A673 (cell line): ENCODE measurements around the gene ANKRD11. TPM values are rescaled to one million over a fixed set of nuclear protein-coding genes. Genes with fewer than 3 reads are reported as not detected.

Experiments used
- BruUV-seq: library from RNA; stranded (reverse); fragments of 400-500 nt; replicated peaks from 2 replicates; lab custom pipeline; 2021; lab: Mats Ljungman, UMichigan
- CTCF ChIA-PET: fragments of 300-600 bp; sonication (Branson Sonifier 250); formaldehyde crosslinking; loops from one replicate; lab custom pipeline; 2022; ENCODE audit warnings: antibody characterized with exemption; lab: Charles Lee
- POLR2A ChIA-PET: fragments of 300-600 bp; sonication (Branson Sonifier 250); formaldehyde crosslinking; loops from one replicate; lab custom pipeline; 2022; ENCODE audit warnings: antibody characterized with exemption; ENCODE audit not compliant: low non-redundant PET; lab: Charles Lee
- DNase-seq: peaks from one replicate; pipeline ENCODE4 v3.0.0-alpha.2; 2015; ENCODE audit warnings: low spot score
- H3K27ac ChIP-seq: fragments of 200-600 bp; sonication (generic); 2 replicates; pipeline ENCODE4 v1.5.1; 2016; ENCODE audit warnings: mixed run types, low read depth, mild to moderate bottlenecking, mixed read lengths, antibody characterized with exemption, low read length; ENCODE audit not compliant: poor library complexity, severe bottlenecking
- H3K27me3 ChIP-seq: fragments of 200-600 bp; sonication (generic); replicated peaks from 2 replicates; pipeline ENCODE4 v1.6.1; 2017; ENCODE audit warnings: mixed run types, low read depth, mild to moderate bottlenecking, mixed read lengths, antibody characterized with exemption, low read length; ENCODE audit not compliant: insufficient read depth, poor library complexity
- H3K36me3 ChIP-seq: fragments of 200-600 bp; sonication (generic); 2 replicates; pipeline ENCODE4 v1.6.1; 2016; ENCODE audit warnings: mixed run types, mild to moderate bottlenecking, mixed read lengths, antibody characterized with exemption, low read length; ENCODE audit not compliant: insufficient read depth, poor library complexity, severe bottlenecking
- H3K4me1 ChIP-seq: fragments of 200-600 bp; sonication (generic); 2 replicates; pipeline ENCODE4 v1.6.1; 2017; ENCODE audit warnings: mixed run types, mild to moderate bottlenecking, mixed read lengths, antibody characterized with exemption, low read length; ENCODE audit not compliant: insufficient read depth, poor library complexity, severe bottlenecking
- H3K4me3 ChIP-seq: fragments of 200-600 bp; sonication (generic); 2 replicates; pipeline ENCODE4 v1.5.1; 2016; ENCODE audit warnings: low read depth, mixed run types, mild to moderate bottlenecking, mixed read lengths, low read length; ENCODE audit not compliant: poor library complexity, severe bottlenecking
- H3K9me3 ChIP-seq: fragments of 200-600 bp; sonication (generic); 2 replicates; pipeline ENCODE4 v1.6.1; 2016; ENCODE audit warnings: mixed run types, low read depth, mild to moderate bottlenecking, mixed read lengths, antibody characterized with exemption, low read length; ENCODE audit not compliant: poor library complexity, severe bottlenecking
- EZH2 ChIP-seq: fragments of 200-600 bp; sonication (generic); IDR thresholded peaks from 2 replicates; pipeline ENCODE4 v1.6.1; 2017; ENCODE audit warnings: borderline replicate concordance, low read depth, mild to moderate bottlenecking, mixed read lengths, antibody characterized with exemption, low read length; ENCODE audit not compliant: poor library complexity, severe bottlenecking
- intact Hi-C: fragments of 100-400 bp; cut with micrococcal nuclease; formaldehyde crosslinking; loops from one replicate; pipeline ENCODE4 v1.10.0; 2022; ENCODE audit not compliant: unreplicated experiment
- total RNA-seq: library from RNA; stranded (reverse); gene quantifications from 2 replicates; pipeline ENCODE4 v1.2.3, GENCODE V29; 2021
- TF ChIP-seq, protein P1 (sequence below): fragments of 300-800, 200-600 bp; sonication (generic); conservative IDR thresholded peaks from 2 replicates; pipeline ENCODE4 v1.5.1; 2017; ENCODE audit warnings: low read depth, mild to moderate bottlenecking, antibody characterized with exemption, low read length, moderate library complexity, mixed read lengths

ANKRD11 gene
- total RNA-seq, 1 experiment from 2014 or later = 217 TPM

- TF ChIP-seq EZH2 = no peak
- TF ChIP-seq, protein P1, sequence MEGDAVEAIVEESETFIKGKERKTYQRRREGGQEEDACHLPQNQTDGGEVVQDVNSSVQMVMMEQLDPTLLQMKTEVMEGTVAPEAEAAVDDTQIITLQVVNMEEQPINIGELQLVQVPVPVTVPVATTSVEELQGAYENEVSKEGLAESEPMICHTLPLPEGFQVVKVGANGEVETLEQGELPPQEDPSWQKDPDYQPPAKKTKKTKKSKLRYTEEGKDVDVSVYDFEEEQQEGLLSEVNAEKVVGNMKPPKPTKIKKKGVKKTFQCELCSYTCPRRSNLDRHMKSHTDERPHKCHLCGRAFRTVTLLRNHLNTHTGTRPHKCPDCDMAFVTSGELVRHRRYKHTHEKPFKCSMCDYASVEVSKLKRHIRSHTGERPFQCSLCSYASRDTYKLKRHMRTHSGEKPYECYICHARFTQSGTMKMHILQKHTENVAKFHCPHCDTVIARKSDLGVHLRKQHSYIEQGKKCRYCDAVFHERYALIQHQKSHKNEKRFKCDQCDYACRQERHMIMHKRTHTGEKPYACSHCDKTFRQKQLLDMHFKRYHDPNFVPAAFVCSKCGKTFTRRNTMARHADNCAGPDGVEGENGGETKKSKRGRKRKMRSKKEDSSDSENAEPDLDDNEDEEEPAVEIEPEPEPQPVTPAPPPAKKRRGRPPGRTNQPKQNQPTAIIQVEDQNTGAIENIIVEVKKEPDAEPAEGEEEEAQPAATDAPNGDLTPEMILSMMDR = no peak
- Histone ChIP-seq H3K9me3 (no peaks in the 10 kb centered on the region), H3K27me3 (no peaks in the 10 kb centered on the region), H3K4me3 (no peak overlapping the region), H3K27ac (no peak overlapping the region), H3K36me3 (no peaks in the 10 kb centered on the region), H3K4me1 (peaks cover 55% of the 10 kb centered on the region)
- ChIA-PET CTCF (no interaction called here), POLR2A (no interaction called here)
- intact Hi-C loops = no loop called here
- no peak for DNase-seq
- BruUV-seq = no TSS peak
Observed at GRCh38 chr16:89446975-89447293, 43.4 kb downstream of the ANKRD11 start.

DNA sequence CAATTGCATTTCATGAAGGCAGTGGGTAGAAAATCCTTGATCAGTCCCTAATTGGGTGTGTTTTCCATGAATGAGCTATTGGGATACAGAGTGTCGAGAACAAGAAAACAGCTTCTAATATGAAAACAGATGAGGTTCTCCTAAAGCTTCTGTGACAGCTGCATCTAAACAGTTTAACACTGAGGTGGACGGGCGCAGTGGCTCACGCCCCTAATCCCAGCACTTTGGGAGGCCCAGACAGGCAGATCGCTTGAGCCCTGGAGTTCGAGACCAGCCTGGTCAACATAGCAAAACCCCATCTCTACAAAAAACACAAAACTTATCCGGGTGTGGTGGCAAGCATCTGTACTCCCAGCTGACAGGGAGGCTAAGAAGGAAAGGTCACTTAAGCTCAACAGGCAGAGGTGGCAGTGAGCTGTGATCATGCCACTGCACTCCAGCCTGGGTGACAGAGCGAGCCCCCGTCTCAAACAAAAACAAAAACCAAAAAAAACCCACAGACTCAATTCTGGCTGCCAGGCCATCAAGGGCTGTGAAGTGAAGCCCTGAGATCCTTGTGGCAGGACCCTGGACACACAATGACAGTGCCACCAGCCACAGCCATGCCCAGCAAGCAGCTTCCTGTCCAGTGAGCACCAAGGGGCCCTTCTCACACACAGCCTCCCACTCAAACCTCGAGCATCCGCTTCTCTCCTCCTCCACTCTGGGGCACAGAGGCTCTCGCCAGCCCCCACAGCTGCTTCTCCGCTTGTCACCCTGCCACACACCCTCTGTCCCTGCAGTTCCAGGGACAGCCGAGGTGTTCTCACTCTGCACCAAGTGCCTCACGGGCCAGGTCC lies 44.0 kb downstream of the ANKRD11 start:
- H3K4me1 ChIP-seq = peaks cover 52% of the 10 kb centered on the region
- no peaks in the 10 kb centered on the region for H3K9me3 ChIP-seq
- no peak overlapping the region for H3K27ac ChIP-seq
- no peaks in the 10 kb centered on the region for H3K36me3 ChIP-seq
- POLR2A ChIA-PET = no interaction called here
- TF ChIP-seq, protein P1 = no peak
- TF ChIP-seq EZH2 = no peak
- CTCF ChIA-PET = no interaction called here
- intact Hi-C loops = no loop called here
- no peaks in the 10 kb centered on the region for H3K27me3 ChIP-seq
- no peak overlapping the region for H3K4me3 ChIP-seq
- DNase-seq = no peak
- BruUV-seq = no TSS peak

DNA sequence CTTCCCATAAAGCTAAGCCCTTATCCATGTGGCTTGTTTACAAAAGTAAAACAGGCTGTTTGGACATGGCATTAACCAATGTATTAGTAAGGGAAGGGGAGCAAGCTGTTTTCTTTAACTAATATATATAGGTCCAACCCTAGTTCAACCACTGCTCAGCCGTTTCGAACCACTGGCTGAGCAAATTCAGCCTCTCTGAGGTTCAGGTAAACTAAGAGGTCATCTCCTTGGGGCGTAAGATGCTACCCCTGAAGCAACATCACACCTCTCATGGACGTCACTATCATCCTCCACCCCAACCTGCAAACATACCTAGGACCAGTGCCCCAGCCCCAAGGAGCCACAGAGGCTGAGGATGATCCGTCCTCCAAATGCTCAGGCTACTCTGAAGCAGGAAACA lies 45.2 kb downstream of the ANKRD11 start:
- Histone ChIP-seq H3K36me3 (no peaks in the 10 kb centered on the region), H3K9me3 (no peaks in the 10 kb centered on the region), H3K4me1 (peaks cover 43% of the 10 kb centered on the region), H3K27me3 (no peaks in the 10 kb centered on the region), H3K4me3 (no peak overlapping the region), H3K27ac (no peak overlapping the region)
- ChIA-PET POLR2A (no interaction called here), CTCF (no interaction called here)
- DNase-seq = no peak
- TF ChIP-seq, protein P1 = no peak
- TF ChIP-seq EZH2 = no peak
- BruUV-seq = no TSS peak
- intact Hi-C loops = no loop called here
